Esophagus (tissue), 2 donors: Measurements from ENCODE around the gene P2RX5. TPM values are rescaled to one million over a fixed set of nuclear protein-coding genes. Genes with fewer than 3 reads are reported as not detected.

ENCODE experiments used
- H3K27ac ChIP-seq, 2 donors: one replicate each; pipeline ENCODE4 v1.5.1; 2013; ENCODE audit warnings: low read depth in 2 of 2, mild to moderate bottlenecking in 2 of 2, inconsistent platforms in 1 of 2, low read length in 1 of 2, moderate library complexity in 1 of 2
- H3K27me3 ChIP-seq, 2 donors: one replicate each; pipeline ENCODE4 v1.6.1; 2013; ENCODE audit warnings: low read length in 2 of 2, control low read depth in 1 of 2, mild to moderate bottlenecking in 1 of 2; ENCODE audit not compliant: insufficient read depth in 2 of 2, control insufficient read depth in 1 of 2
- H3K36me3 ChIP-seq, 2 donors: one replicate each; pipeline ENCODE4 v1.6.1; 2013; ENCODE audit warnings: low read length in 1 of 2; ENCODE audit not compliant: control insufficient read depth in 2 of 2, insufficient read depth in 2 of 2
- H3K4me1 ChIP-seq, 2 donors: one replicate each; pipeline ENCODE4 v1.6.1; 2013; ENCODE audit warnings: low read length in 1 of 2; ENCODE audit not compliant: control insufficient read depth in 2 of 2, insufficient read depth in 2 of 2
- H3K4me3 ChIP-seq, 2 donors: one replicate each; pipeline ENCODE4 v1.5.1; 2013; ENCODE audit warnings: low read length in 2 of 2, mild to moderate bottlenecking in 2 of 2, low read depth in 1 of 2, moderate library complexity in 1 of 2
- H3K9me3 ChIP-seq, 2 donors: one replicate each; pipeline ENCODE4 v1.6.1; 2013; ENCODE audit warnings: mild to moderate bottlenecking in 2 of 2, low read depth in 1 of 2, low read length in 1 of 2, moderate library complexity in 1 of 2; ENCODE audit not compliant: control insufficient read depth in 2 of 2, insufficient read depth in 1 of 2
- WGBS, 2 donors: extraction: QIAGEN DNeasy Blood & Tissue Kit; methylation state at CpG; one replicate each; pipeline ENCODE4 v1.1.7; 2013; 5-methylcytosine and 5-hydroxymethylcytosine counted together
- polyA plus RNA-seq, 2 donors: library from polyadenylated mRNA; stranded (reverse); fragments of 200-250 nt; gene quantifications; one replicate each; pipeline ENCODE4 v1.2.3, GENCODE V29; 2013
- donor health status: healthy with polysubstance abuse.
- donor health status: Bipolar disorder and iron deficiency.

Gene P2RX5
- polyA plus RNA-seq, 2 donors, result 0.36 to 1.8 TPM

DNA sequence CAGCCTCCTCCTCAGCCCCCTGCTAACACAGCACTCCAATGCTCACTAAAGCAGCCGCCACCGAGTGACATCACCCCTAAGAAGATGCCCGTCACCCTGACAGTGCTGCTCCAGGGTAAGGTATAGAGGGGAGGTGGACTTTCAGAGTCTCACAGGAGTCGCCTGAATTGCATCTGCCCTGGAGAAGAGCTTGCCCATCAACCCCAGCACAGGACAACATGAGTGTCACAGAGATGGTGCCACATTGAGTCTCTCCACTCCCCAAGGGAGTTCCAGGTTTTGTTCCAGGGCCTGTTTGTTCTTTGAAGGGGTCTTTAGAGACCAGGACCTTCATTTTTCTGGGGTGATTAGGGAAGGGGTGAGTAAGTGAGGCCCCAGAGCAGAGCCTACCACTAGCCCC, 2.2 kb upstream of the P2RX5 start:
- H3K27me3 ChIP-seq, result peaks cover 0 to 6% of the 10 kb centered on the region in 2 donors
- WGBS, 2 donors, result 83 to 84% methylated on average over 4 of the region's 4 CpGs

DNA sequence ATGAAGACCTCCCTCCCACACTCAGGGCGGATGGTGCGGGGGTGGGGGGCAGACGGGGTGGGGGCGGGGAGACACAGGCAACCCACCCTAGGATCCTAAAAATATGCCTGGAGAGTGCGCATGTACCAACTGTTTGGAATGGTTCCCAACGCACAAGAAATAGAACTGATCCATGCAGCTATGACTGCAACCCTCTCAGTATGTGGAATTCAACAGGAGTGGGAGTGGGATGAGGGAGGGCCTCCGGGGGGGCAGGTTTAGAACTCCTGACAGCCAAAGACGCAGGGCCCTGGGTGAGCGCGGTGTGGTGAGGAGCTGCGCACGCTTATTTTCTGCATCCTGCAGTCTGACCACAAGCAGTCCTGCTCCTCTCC, 1.1 kb upstream of the P2RX5 start:
- 52 to 54% methylated on average over 12 of the region's 12 CpGs for WGBS, 2 donors
- Histone ChIP-seq H3K27me3 (peaks cover 0 to 6% of the 10 kb centered on the region in 2 donors), H3K36me3 (no peaks in the 10 kb centered on the region), H3K4me1 (peaks cover 13 to 14% of the 10 kb centered on the region in 2 donors), H3K4me3 (no peak overlapping the region), H3K9me3 (peaks cover 0 to 8% of the 10 kb centered on the region in 2 donors), H3K27ac (no peak overlapping the region)

More for the DNA sequence above, 2.2 kb upstream of the P2RX5 start:
- peaks cover 13 to 14% of the 10 kb centered on the region in 2 donors for H3K4me1 ChIP-seq
- no peak overlapping the region for H3K4me3 ChIP-seq
- no peak overlapping the region for H3K27ac ChIP-seq
- no peaks in the 10 kb centered on the region for H3K36me3 ChIP-seq
- H3K9me3 ChIP-seq, result peaks cover 0 to 8% of the 10 kb centered on the region in 2 donors

DNA sequence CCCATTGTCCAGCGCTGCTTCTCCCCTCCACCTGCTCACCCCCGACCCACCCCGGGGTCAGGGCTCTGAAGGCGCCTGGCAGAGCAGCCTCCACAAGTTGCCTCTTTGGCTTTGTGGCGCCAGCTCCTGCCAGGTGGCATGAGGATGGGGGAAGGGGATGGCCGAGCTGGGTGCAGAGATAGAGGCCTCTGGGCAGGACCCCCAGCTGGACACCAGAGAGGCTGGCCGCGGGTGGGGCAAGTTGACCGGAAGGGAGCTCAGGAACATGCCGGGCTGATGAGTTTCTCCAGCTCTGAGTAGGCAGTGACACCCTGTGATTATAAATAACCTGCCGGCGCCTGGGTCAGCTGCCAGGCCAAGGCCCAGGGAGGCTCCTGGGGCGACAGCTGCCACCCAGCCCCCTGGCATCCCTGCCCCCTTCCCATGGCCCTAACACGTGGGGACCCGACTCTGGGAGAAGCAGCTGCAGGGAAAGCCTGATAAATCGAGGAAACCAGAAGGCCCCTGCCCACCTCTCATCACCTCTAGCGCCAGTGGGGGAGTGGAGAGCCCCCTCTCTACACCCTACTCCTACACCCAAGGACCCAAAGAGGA, 729 bp downstream of the P2RX5 start:
- Histone ChIP-seq H3K4me3 (peak overlapping the region; percentile 36 to 55), H3K36me3 (no peaks in the 10 kb centered on the region), H3K4me1 (peaks cover 13% of the 10 kb centered on the region in 2 donors), H3K27ac (no peak overlapping the region), H3K9me3 (peaks cover 0 to 8% of the 10 kb centered on the region in 2 donors), H3K27me3 (peaks cover 0 to 6% of the 10 kb centered on the region in 2 donors)
- 8 to 13% methylated on average over 16 to 17 of the region's 17 CpGs for WGBS, 2 donors

DNA sequence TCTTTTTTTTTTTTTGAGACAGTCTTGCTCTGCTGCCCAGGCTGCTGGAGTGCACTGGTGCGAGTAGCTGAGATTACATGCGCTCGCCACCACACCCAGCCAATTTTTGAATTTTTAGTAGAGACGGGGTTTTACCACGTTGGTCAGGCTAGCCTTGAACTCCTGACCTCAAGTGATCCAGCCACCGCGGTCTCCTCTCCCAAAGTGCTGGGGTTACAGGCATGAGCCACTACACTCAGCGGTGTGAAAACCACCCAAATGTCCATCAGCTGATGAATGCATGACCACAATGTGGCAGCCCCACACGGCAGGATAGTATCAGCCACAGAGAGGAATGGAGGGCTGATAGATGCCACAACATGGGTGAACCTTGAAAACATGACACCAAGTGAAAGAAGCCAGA, 2.1 kb downstream of the P2RX5 start:
- Histone ChIP-seq H3K36me3 (no peaks in the 10 kb centered on the region), H3K9me3 (peaks cover 0 to 8% of the 10 kb centered on the region in 2 donors), H3K27me3 (peaks cover 0 to 6% of the 10 kb centered on the region in 2 donors), H3K4me1 (peaks cover 13% of the 10 kb centered on the region in 2 donors), H3K27ac (no peak overlapping the region), H3K4me3 (no peak overlapping the region)
- WGBS, 2 donors, result 67 to 69% methylated on average over 9 of the region's 9 CpGs

DNA sequence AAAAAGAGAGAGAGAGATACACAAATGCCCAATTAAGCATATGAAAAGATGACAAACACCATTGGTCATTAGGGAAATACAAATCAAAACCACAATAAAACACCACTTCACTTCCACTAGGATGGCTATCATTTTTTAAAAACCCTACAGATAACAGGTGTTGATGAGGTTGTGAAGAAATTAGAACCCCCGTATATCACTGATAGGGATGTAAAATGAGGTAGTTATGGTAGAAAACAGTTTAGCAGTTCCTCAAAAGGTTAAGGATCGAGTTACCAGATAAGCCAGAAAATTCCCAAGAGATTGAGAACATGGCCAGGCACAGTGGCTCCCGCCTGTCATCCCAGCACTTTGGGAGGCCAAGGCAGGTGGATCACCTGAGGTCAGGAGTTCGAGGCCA, 2.8 kb downstream of the P2RX5 start:
- H3K4me3 ChIP-seq, result no peak overlapping the region
- no peaks in the 10 kb centered on the region for H3K36me3 ChIP-seq
- peaks cover 0 to 6% of the 10 kb centered on the region in 2 donors for H3K27me3 ChIP-seq
- peaks cover 0 to 4% of the 10 kb centered on the region in 2 donors for H3K9me3 ChIP-seq
- H3K4me1 ChIP-seq, result peaks cover 13% of the 10 kb centered on the region in 2 donors
- H3K27ac ChIP-seq, result no peak overlapping the region
- WGBS, 2 donors, result 66 to 68% methylated on average over 4 of the region's 4 CpGs

DNA sequence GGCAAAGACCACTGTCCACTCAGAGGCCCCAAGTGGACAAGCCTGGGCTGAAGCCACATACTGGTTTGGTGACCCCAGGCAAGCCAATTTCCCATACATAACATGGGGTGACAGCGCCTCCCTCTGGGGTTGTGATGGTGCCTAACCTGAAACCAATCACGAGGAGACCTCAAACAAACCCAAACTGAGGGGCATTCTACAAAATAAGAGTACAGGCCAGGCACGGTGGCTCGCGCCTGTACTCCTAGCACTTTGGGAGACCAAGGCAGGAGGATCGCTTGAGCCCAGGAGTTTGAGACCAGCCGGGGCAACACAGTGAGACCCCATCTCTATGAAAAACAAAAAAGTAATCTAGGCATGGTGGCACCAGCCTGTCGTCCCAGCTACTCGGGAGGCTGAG, 3.6 kb downstream of the P2RX5 start:
- H3K27ac ChIP-seq, result no peak overlapping the region
- no peak overlapping the region for H3K4me3 ChIP-seq
- 86% methylated on average over 9 of the region's 9 CpGs for WGBS, 2 donors
- no peaks in the 10 kb centered on the region for H3K9me3 ChIP-seq
- no peaks in the 10 kb centered on the region for H3K36me3 ChIP-seq
- H3K4me1 ChIP-seq, result peaks cover 13% of the 10 kb centered on the region in 2 donors
- H3K27me3 ChIP-seq, result peaks cover 0 to 6% of the 10 kb centered on the region in 2 donors

DNA sequence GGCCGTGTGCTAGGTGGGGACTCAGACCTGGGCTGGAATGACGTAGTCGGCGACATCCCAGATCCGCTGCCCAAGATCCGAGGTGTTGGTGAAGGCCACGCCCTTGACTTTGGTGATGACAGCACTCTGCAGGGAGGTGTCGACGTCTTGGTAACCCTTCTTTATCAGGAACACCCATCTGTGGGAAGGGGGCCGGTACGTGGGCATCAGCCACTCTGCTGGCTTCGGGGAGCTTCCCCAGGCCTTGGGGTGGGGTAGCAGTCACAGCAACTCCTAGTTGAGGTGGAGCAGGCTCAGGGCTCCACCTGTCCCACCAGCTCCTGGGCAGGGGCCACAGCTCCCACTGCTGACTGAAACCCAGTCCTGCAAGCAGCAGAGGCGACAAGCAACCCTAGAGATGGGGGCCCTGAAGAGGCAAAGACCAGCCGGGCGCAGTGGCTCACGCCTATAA, 4.3 kb downstream of the P2RX5 start:
- H3K27me3 ChIP-seq, result peaks cover 0 to 3% of the 10 kb centered on the region in 2 donors

DNA sequence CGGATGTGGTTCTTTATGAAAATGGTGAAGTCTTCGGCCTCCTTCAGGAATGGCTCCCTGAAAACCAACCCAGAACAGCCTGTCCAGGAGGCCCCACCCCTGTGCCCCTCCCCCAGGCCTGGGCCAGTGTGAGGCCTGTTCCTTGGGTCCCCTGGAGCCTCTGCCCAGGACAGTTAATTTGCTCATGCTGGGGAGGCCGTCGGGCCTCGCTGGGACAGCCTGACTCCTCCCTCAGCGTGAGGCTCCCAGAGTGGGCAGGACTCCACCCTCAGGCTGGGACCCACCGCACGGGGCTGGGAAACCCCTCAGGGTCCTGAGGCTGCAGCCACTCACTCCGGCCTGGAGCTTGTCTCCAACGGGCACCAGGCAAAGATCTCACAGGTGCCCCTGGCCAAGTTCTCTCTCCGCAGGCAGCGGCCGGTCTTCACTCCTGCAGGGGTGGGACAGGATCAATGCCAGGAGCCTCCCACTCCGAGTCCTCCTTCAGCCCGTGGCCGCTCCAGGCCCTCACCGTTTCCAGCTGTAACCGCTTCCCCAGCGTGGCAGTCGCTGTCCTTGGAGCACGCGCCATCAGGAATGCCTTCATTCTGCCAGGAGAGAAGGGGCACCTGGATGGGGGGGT, 5.8 kb downstream of the P2RX5 start:
- WGBS, 2 donors, result 72 to 76% methylated on average over 22 of the region's 22 CpGs

More for the DNA sequence above, 4.3 kb downstream of the P2RX5 start:
- H3K4me3 ChIP-seq, result no peak overlapping the region
- 77 to 79% methylated on average over 16 of the region's 16 CpGs for WGBS, 2 donors
- H3K9me3 ChIP-seq, result no peaks in the 10 kb centered on the region
- peaks cover 11 to 13% of the 10 kb centered on the region in 2 donors for H3K4me1 ChIP-seq
- no peaks in the 10 kb centered on the region for H3K36me3 ChIP-seq
- no peak overlapping the region for H3K27ac ChIP-seq

DNA sequence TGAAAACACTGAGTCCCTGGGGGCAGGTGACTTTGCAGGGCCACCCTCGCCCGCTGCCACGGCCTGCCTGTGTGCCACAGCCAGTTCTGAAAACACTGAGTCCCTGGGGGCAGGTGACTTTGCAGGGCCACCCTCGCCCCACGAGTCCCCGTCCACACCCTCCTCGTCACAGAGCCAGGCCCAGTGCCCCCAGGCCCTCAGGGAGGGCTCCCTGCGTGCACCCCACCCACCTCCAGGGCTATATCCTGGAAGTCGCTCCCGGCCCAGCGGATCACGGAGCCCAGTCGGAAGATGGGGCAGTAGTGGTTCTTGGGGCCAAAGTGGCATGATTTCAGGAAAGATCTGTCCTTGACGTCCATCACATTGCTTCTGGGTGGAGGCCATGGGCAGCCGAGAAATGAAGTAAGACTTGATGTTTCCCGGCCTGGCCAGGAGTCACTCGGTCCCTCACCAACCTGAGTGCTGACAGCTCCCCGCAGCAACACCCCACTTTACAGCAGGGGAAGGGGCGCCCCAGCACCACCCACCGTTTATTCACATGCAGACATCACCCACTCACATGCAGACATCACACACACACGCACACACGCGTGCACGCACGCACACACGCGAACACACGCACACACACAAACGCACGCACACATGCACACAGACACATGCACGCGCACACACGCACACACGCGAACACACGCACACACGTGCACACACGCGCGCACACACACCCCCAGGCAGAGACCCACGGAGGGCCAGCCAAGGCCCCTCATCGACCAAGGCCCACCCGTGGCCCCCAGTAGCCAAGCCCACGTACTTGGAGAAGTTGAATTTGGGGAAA, 6.5 kb downstream of the P2RX5 start:
- 83% methylated on average over 41 to 44 of the region's 44 CpGs for WGBS, 2 donors
- Histone ChIP-seq H3K27ac (no peak overlapping the region), H3K27me3 (peaks cover 0 to 5% of the 10 kb centered on the region in 2 donors), H3K36me3 (no peaks in the 10 kb centered on the region), H3K4me1 (no peaks in the 10 kb centered on the region), H3K4me3 (no peak overlapping the region), H3K9me3 (no peaks in the 10 kb centered on the region)

More for the DNA sequence above, 5.8 kb downstream of the P2RX5 start:
- no peak overlapping the region for H3K4me3 ChIP-seq
- peaks cover 2 to 3% of the 10 kb centered on the region in 2 donors for H3K4me1 ChIP-seq
- H3K27ac ChIP-seq, result no peak overlapping the region
- no peaks in the 10 kb centered on the region for H3K36me3 ChIP-seq
- H3K9me3 ChIP-seq, result no peaks in the 10 kb centered on the region
- peaks cover 0 to 4% of the 10 kb centered on the region in 2 donors for H3K27me3 ChIP-seq
